Activated T-cell treated with anti-CD3 and anti-CD28 coated beads, Interleukin-2, amount 50 U/mL, for 72 hours (primary cell): ENCODE data around the gene FAM72A. TPM values are rescaled to one million over a fixed set of nuclear protein-coding genes. Genes with fewer than 3 reads are reported as not detected.
A peak's percentile ranks its signal among the peaks of the same experiment; 100 is the strongest.
"Not testable (repeated sequence)": the region's sequence is repeated elsewhere in the genome, so short reads cannot be mapped to it uniquely, and the experiment has no call there.

ENCODE experiments used
- ATAC-seq, 2 donors: fragments of 150-1000 bp; cut with Tn5 transposase; replicated peaks in 1 of 2; 2 replicates each; pipeline ENCODE4 v1.10.0; 2021; ENCODE audit warnings: moderate library complexity in 2 of 2, mild to moderate bottlenecking in 1 of 2
- DNase-seq, 2 donors: peaks; one replicate each; pipeline ENCODE4 v3.0.0; 2021 to 2022; ENCODE audit warnings: mixed read lengths in 1 of 2
- H3K27ac Mint-ChIP-seq: one replicate; pipeline ENCODE4 v1.8.0; 2022; ENCODE audit warnings: mild to moderate bottlenecking, moderate library complexity, mixed read lengths
- H3K27me3 Mint-ChIP-seq: one replicate; pipeline ENCODE4 v1.8.0; 2022; ENCODE audit warnings: low read depth, mixed read lengths
- H3K36me3 Mint-ChIP-seq, 2 donors: one replicate each; pipeline ENCODE4 v1.8.0; 2022; ENCODE audit warnings: mixed read lengths in 2 of 2, mild to moderate bottlenecking in 1 of 2; ENCODE audit not compliant: insufficient read depth in 2 of 2
- H3K4me1 Mint-ChIP-seq: one replicate; pipeline ENCODE4 v1.8.0; 2022; ENCODE audit warnings: low read depth, mixed read lengths
- H3K4me3 Mint-ChIP-seq, 2 donors: one replicate each; pipeline ENCODE4 v1.8.0; 2022; ENCODE audit warnings: mild to moderate bottlenecking in 2 of 2, mixed read lengths in 2 of 2, moderate library complexity in 2 of 2
- H3K9me3 Mint-ChIP-seq, 2 donors: one replicate each; pipeline ENCODE4 v1.8.0; 2022; ENCODE audit warnings: mixed read lengths in 2 of 2
- total RNA-seq, 2 donors: library from RNA; stranded (reverse); gene quantifications; one replicate each; pipeline ENCODE4 v1.2.3, GENCODE V29; 2022

The FAM72A gene
- total RNA-seq, 2 donors from 2014 or later = 40.6 to 46.0 TPM

GRCh38 chr1:206169794-206170193 lies 32.8 kb downstream of the FAM72A start:
- not testable (repeated sequence) for DNase-seq, H3K4me3 Mint-ChIP-seq, H3K9me3 Mint-ChIP-seq, H3K27me3 Mint-ChIP-seq, H3K27ac Mint-ChIP-seq, ATAC-seq, H3K36me3 Mint-ChIP-seq, H3K4me1 Mint-ChIP-seq

- not testable (repeated sequence) for H3K27ac Mint-ChIP-seq, H3K9me3 Mint-ChIP-seq, H3K27me3 Mint-ChIP-seq, H3K4me1 Mint-ChIP-seq, DNase-seq, H3K4me3 Mint-ChIP-seq, H3K36me3 Mint-ChIP-seq
- peak; percentile 56 to 58 for ATAC-seq
Measured at GRCh38 chr1:206167350-206168029, 35.1 kb downstream of the FAM72A start.

GRCh38 chr1:206145771-206146290 lies 56.8 kb downstream of the FAM72A start:
- H3K4me3 Mint-ChIP-seq = no peak overlapping the region
- DNase-seq (no peak), ATAC-seq (no peak)
- no peak overlapping the region for H3K27ac Mint-ChIP-seq
- H3K9me3 Mint-ChIP-seq = no peaks in the 10 kb centered on the region
- H3K36me3 Mint-ChIP-seq = no peaks in the 10 kb centered on the region
- H3K4me1 Mint-ChIP-seq = no peaks in the 10 kb centered on the region
- peaks cover 23% of the 10 kb centered on the region for H3K27me3 Mint-ChIP-seq

- no peak overlapping the region for H3K27ac Mint-ChIP-seq
- ATAC-seq (no peak), DNase-seq (no peak)
- H3K4me3 Mint-ChIP-seq = no peak overlapping the region
- H3K9me3 Mint-ChIP-seq = no peaks in the 10 kb centered on the region
- no peaks in the 10 kb centered on the region for H3K36me3 Mint-ChIP-seq
- H3K27me3 Mint-ChIP-seq = peaks cover 28% of the 10 kb centered on the region
- no peaks in the 10 kb centered on the region for H3K4me1 Mint-ChIP-seq
Measured at GRCh38 chr1:206144605-206145004, 58.0 kb downstream of the FAM72A start.

GRCh38 chr1:206143537-206144172 lies 59.0 kb downstream of the FAM72A start:
- no peaks in the 10 kb centered on the region for H3K4me1 Mint-ChIP-seq
- DNase-seq (no peak), ATAC-seq (no peak)
- no peak overlapping the region for H3K27ac Mint-ChIP-seq
- H3K27me3 Mint-ChIP-seq = peaks cover 33% of the 10 kb centered on the region
- H3K36me3 Mint-ChIP-seq = no peaks in the 10 kb centered on the region
- no peaks in the 10 kb centered on the region for H3K9me3 Mint-ChIP-seq
- H3K4me3 Mint-ChIP-seq = no peak overlapping the region

GRCh38 chr1:206142770-206143169 lies 59.9 kb downstream of the FAM72A start:
- Mint-ChIP-seq H3K27ac (no peak overlapping the region), H3K4me3 (no peak overlapping the region), H3K36me3 (no peaks in the 10 kb centered on the region), H3K27me3 (peaks cover 42% of the 10 kb centered on the region), H3K4me1 (no peaks in the 10 kb centered on the region), H3K9me3 (no peaks in the 10 kb centered on the region)
- ATAC-seq (no peak), DNase-seq (no peak)

GRCh38 chr1:206142011-206142410 lies 60.6 kb downstream of the FAM72A start:
- no peak for DNase-seq
- Mint-ChIP-seq H3K27me3 (peaks cover 44% of the 10 kb centered on the region), H3K4me1 (no peaks in the 10 kb centered on the region), H3K36me3 (no peaks in the 10 kb centered on the region), H3K9me3 (no peaks in the 10 kb centered on the region), H3K27ac (no peak overlapping the region), H3K4me3 (no peak overlapping the region)
- no peak for ATAC-seq

GRCh38 chr1:206136241-206136640 lies 66.4 kb downstream of the FAM72A start:
- Mint-ChIP-seq H3K4me1 (no peaks in the 10 kb centered on the region), H3K27ac (no peak overlapping the region), H3K4me3 (no peak overlapping the region), H3K27me3 (peaks cover 33% of the 10 kb centered on the region), H3K36me3 (no peaks in the 10 kb centered on the region), H3K9me3 (no peaks in the 10 kb centered on the region)
- ATAC-seq (no peak), DNase-seq (no peak)

Other genes with a start within 250 kb of the FAM72A start
- not detected for gene RAB7B, start 199.4 kb downstream of the FAM72A start, total RNA-seq
- not detected for gene CTSE, start 178.9 kb downstream of the FAM72A start, total RNA-seq
- gene RHEX, start 149.7 kb downstream of the FAM72A start, total RNA-seq = not detected
- gene AVPR1B, start 85.5 kb downstream of the FAM72A start, total RNA-seq = not detected
- gene SRGAP2, start 702 bp upstream of the FAM72A start, total RNA-seq = 10 to 100 TPM; 49.8 to 51.3 TPM